ENCODE data around the gene TCHP. TPM values are rescaled to one million over a fixed set of nuclear protein-coding genes. Genes with fewer than 3 reads are reported as not detected.
"Not testable (repeated sequence)": the region's sequence is repeated elsewhere in the genome, so short reads cannot be mapped to it uniquely, and the experiment has no call there.

The TCHP gene
- total and polyA plus RNA-seq, 12 donors: 7.0 to 14.1 (median 9.1) TPM

DNA sequence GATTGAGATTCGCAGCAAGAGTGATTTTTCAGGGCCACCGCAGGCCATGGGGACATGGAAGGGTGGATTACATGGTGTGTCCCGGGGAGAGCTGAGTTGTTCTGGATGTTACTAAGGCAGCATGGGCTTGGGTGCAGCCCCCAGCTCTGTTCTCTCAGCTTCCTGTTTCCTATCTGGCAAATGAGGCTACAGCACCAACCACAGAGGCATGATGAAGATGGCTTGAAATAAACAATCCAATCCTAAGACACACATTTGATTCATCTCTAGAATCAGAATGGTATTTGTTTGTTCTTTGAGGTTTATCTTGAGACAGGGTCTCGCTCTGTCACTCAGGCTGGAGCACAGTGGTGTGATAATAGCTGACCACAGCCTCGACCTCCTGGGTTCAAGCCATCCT lies 41.3 kb upstream of the TCHP start:
- no peaks in the 10 kb centered on the region for H3K27me3 ChIP-seq
- WGBS, 2 donors: 89 to 90% methylated on average over 5 of the region's 5 CpGs
- DNase-seq: no peak
- intact Hi-C loops (cut with DNase I): no loop called here
- no peaks in the 10 kb centered on the region for H3K9me3 ChIP-seq
- H3K27ac ChIP-seq: no peak overlapping the region
- no peak overlapping the region for H3K4me3 ChIP-seq
- H3K4me1 ChIP-seq: peaks cover 0 to 4% (median 0%) of the 10 kb centered on the region in 9 donors
- ATAC-seq: no peak
- H3K36me3 ChIP-seq: peaks cover 0 to 75% (median 30%) of the 10 kb centered on the region in 9 donors
- no peak for TF ChIP-seq CTCF (IDR thresholded peaks at IDR 0.05)

- H3K4me3 ChIP-seq: no peak overlapping the region
- intact Hi-C loops (cut with DNase I): no loop called here
- 93 to 98% methylated on average over 5 of the region's 5 CpGs for WGBS, 2 donors
- peaks cover 0 to 54% (median 20%) of the 10 kb centered on the region in 9 donors for H3K36me3 ChIP-seq
- TF ChIP-seq CTCF (IDR thresholded peaks at IDR 0.05): no peak
- DNase-seq (no peak), ATAC-seq (no peak)
- peaks cover 0 to 21% (median 12%) of the 10 kb centered on the region in 9 donors for H3K4me1 ChIP-seq
- no peak overlapping the region for H3K27ac ChIP-seq
- H3K27me3 ChIP-seq: no peaks in the 10 kb centered on the region
- H3K9me3 ChIP-seq: no peaks in the 10 kb centered on the region
These were observed 39.1 kb upstream of the TCHP start for GRCh38 chr12:109860977-109861376.

DNA sequence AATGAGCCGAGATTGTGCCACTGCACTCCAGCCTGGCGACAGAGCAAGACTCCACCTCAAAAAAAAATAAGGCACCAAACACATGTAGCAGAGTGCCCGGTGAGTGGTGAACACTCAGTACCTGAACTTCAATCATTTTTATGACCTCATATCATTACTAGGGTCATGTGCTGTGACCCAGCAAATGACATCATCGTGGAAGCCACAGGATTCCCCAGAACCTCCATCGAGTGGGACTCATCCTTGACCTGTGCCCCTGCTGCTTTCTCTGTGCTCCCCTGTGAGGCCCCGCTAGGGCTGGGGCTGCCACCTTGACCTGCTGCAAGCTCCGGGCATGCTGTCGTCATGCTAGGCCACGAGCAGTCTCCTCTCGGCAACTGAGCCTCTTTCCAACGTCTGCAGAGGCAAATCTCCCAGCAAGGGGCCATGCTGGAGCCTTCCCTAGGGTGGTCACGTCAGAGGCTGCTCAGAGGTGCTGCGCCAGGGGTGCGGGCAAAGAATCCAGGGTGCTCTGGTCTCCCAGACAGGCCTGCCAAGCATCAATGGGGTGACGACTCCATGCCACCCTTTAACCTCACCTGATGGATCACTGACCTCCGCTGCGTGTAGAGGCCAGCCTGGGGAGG lies 38.3 kb upstream of the TCHP start:
- Histone ChIP-seq H3K27me3 (no peaks in the 10 kb centered on the region), H3K4me1 (peaks cover 0 to 21% (median 12%) of the 10 kb centered on the region in 9 donors), H3K9me3 (no peaks in the 10 kb centered on the region), H3K27ac (no peak overlapping the region), H3K36me3 (peaks cover 0 to 46% (median 17%) of the 10 kb centered on the region in 9 donors), H3K4me3 (no peak overlapping the region)
- WGBS, 2 donors: 83 to 85% methylated on average over 17 of the region's 17 CpGs
- DNase-seq (no peak), ATAC-seq (no peak)
- TF ChIP-seq CTCF (IDR thresholded peaks at IDR 0.05): no peak
- intact Hi-C loops (cut with DNase I): no loop called here

DNA sequence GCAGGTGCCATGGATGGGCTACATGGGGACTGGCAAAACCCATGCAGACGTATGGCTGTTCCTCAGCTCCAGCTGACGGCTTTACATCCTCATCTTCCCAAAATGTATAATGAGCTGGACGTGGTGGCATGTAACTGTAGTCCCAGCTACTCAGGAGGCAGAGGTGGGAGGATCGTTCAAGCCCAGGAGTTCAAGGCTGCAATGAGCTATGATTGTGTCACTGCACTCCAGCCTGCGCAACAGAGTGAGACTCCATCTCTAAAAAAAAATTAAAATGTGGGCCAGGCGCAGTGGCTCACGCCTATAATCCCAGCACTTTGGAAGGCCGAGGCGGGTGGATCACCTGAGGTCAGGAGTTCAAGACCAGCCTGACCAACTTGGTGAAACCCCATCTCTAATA lies 37.6 kb upstream of the TCHP start:
- H3K4me3 ChIP-seq; H3K27ac ChIP-seq; H3K27me3 ChIP-seq; intact Hi-C loops (cut with DNase I); H3K9me3 ChIP-seq; DNase-seq; ATAC-seq: not testable (repeated sequence)
- H3K4me1 ChIP-seq: peaks cover 0 to 21% (median 12%) of the 10 kb centered on the region in 9 donors
- peaks cover 0 to 39% (median 10%) of the 10 kb centered on the region in 9 donors for H3K36me3 ChIP-seq
- 95% methylated on average over 9 of the region's 9 CpGs for WGBS, 2 donors
